ENCODE data around the gene SORCS2. TPM values are rescaled to one million over a fixed set of nuclear protein-coding genes. Genes with fewer than 3 reads are reported as not detected.

The SORCS2 gene
- polyA plus RNA-seq, 1 donor (not counting 4 experiments of a cell fraction or from before 2014, with no cell fraction given): 0.09 TPM

- dilution Hi-C loops (cut with MboI; ENCODE audit: extremely low pct_ligation_motif_present, low sequenced_read_pairs): no loop called here
Observed at GRCh38 chr4:7524064-7524682, 331.8 kb downstream of the SORCS2 start.

GRCh38 chr4:7524843-7525242, 332.5 kb downstream of the SORCS2 start:
- Histone ChIP-seq H3K9ac (ENCODE audit: control insufficient read depth, extremely low read depth, insufficient read depth, low read length) (no peak overlapping the region), H3K79me2 (ENCODE audit: control insufficient read depth, insufficient read depth, low read length) (no peaks in the 10 kb centered on the region), H3K9me3 (ENCODE audit: control insufficient read depth, low read depth, low read length) (no peaks in the 10 kb centered on the region), H2AFZ (ENCODE audit: control insufficient read depth, low read length) (no peak overlapping the region), H3K9me1 (ENCODE audit: control insufficient read depth, extremely low read depth, insufficient read depth, low read length) (no peaks in the 10 kb centered on the region), H3K27me3 (ENCODE audit: control insufficient read depth, extremely low read depth, insufficient read depth, low read length) (peaks cover 37% of the 10 kb centered on the region), H3K4me1 (ENCODE audit: control insufficient read depth, extremely low read depth, insufficient read depth, low read length) (no peaks in the 10 kb centered on the region), H3K27ac (ENCODE audit: control insufficient read depth, insufficient read depth, low read length) (no peak overlapping the region), H3K4me3 (ENCODE audit: control insufficient read depth in 2 of 3, extremely low read depth in 1 of 3, insufficient read depth in 2 of 3, low read depth in 1 of 3, low read length in 3 of 3) (no peak overlapping the region), H3K36me3 (ENCODE audit: control insufficient read depth in 2 of 2, extremely low read depth in 1 of 2, insufficient read depth in 2 of 2, low read length in 2 of 2) (no peaks in the 10 kb centered on the region), H3K4me2 (ENCODE audit: control insufficient read depth, extremely low read depth, insufficient read depth, low read depth, low read length) (no peak overlapping the region), H4K20me1 (ENCODE audit: control insufficient read depth, extremely low read depth, insufficient read depth, low read length) (no peaks in the 10 kb centered on the region)
- TF ChIP-seq EZH2 (IDR thresholded peaks at IDR 0.05; ENCODE audit: low read length) (no peak), CTCF (optimal IDR thresholded peaks at IDR 0.05 in 1 of 3, IDR thresholded peaks at IDR 0.05 in 1 of 3, conservative IDR thresholded peaks at IDR 0.05 in 1 of 3; ENCODE audit: extremely low read depth in 1 of 3, insufficient read depth in 2 of 3, low read length in 3 of 3) (no peak)
- dilution Hi-C loops (cut with MboI; ENCODE audit: extremely low pct_ligation_motif_present, low sequenced_read_pairs): no loop called here
- no peak for FAIRE-seq
- no peak for DNase-seq (ENCODE audit: low read depth, low spot score)

More at GRCh38 chr4:7524064-7524682, 331.8 kb downstream of the SORCS2 start:
- no peak for TF ChIP-seq CTCF (optimal IDR thresholded peaks at IDR 0.05 in 1 of 3, IDR thresholded peaks at IDR 0.05 in 1 of 3, conservative IDR thresholded peaks at IDR 0.05 in 1 of 3; ENCODE audit: extremely low read depth in 1 of 3, insufficient read depth in 2 of 3, low read length in 3 of 3)
- Histone ChIP-seq H3K27me3 (ENCODE audit: control insufficient read depth, extremely low read depth, insufficient read depth, low read length) (peaks cover 43% of the 10 kb centered on the region), H3K4me2 (ENCODE audit: control insufficient read depth, extremely low read depth, insufficient read depth, low read depth, low read length) (no peak overlapping the region), H3K9me3 (ENCODE audit: control insufficient read depth, low read depth, low read length) (no peaks in the 10 kb centered on the region), H3K9me1 (ENCODE audit: control insufficient read depth, extremely low read depth, insufficient read depth, low read length) (no peaks in the 10 kb centered on the region), H3K36me3 (ENCODE audit: control insufficient read depth in 2 of 2, extremely low read depth in 1 of 2, insufficient read depth in 2 of 2, low read length in 2 of 2) (no peaks in the 10 kb centered on the region), H3K4me1 (ENCODE audit: control insufficient read depth, extremely low read depth, insufficient read depth, low read length) (no peaks in the 10 kb centered on the region), H3K27ac (ENCODE audit: control insufficient read depth, insufficient read depth, low read length) (no peak overlapping the region), H2AFZ (ENCODE audit: control insufficient read depth, low read length) (no peak overlapping the region), H3K79me2 (ENCODE audit: control insufficient read depth, insufficient read depth, low read length) (no peaks in the 10 kb centered on the region), H3K4me3 (ENCODE audit: control insufficient read depth in 2 of 3, extremely low read depth in 1 of 3, insufficient read depth in 2 of 3, low read depth in 1 of 3, low read length in 3 of 3) (no peak overlapping the region), H4K20me1 (ENCODE audit: control insufficient read depth, extremely low read depth, insufficient read depth, low read length) (no peaks in the 10 kb centered on the region), H3K9ac (ENCODE audit: control insufficient read depth, extremely low read depth, insufficient read depth, low read length) (no peak overlapping the region)
- no peak for FAIRE-seq
- no peak for DNase-seq (ENCODE audit: low read depth, low spot score)

All from keratinocyte (primary cell).